ENCODE results near the gene COASY. TPM values are rescaled to one million over a fixed set of nuclear protein-coding genes. Genes with fewer than 3 reads are reported as not detected.
A peak's percentile ranks its signal among the peaks of the same experiment; 100 is the strongest.

The COASY gene
- total RNA-seq, 1 experiment from 2014 or later, result 131 TPM

- Mint-ChIP-seq H3K27ac (peak overlapping the region; percentile 86), H3K27me3 (ENCODE audit: low read depth) (no peaks in the 10 kb centered on the region), H3K4me1 (peaks cover 22% of the 10 kb centered on the region), H3K9me3 (no peaks in the 10 kb centered on the region), H3K36me3 (peaks cover 25% of the 10 kb centered on the region), H3K4me3 (peak overlapping the region; percentile 94)
- ChIA-PET CTCF (interaction anchor here (0.6 to 3.4 kb wide), 5 partner anchors 12 to 200 kb away, joined by 3 to 30 read pairs (median 4); partner anchors contain the start of gene PSMC3IP), POLR2A (interaction anchor here (0.6 kb wide), 1 partner anchor 83 kb away, joined by 3 read pairs; no protein-coding TSS in a partner anchor)
- no peak; the same call in 1 of the 2 replicates for ATAC-seq
- TF ChIP-seq E2F5 (CRISPR knock-in tag; IDR thresholded peaks at IDR 0.05) (no peak), CREM (CRISPR knock-in tag; IDR thresholded peaks at IDR 0.05) (0 out of 2 replicates have a peak, but pooled peaks have one; percentile 27), FOXK1 (CRISPR knock-in tag; IDR thresholded peaks at IDR 0.05) (0 out of 2 replicates have a peak, but pooled peaks have one; percentile 14), MLX (CRISPR knock-in tag; IDR thresholded peaks at IDR 0.05) (no peak)
- DNase-seq (ENCODE audit: low spot score), result no peak
These were observed 4.4 kb downstream of the COASY start for GRCh38 chr17:42566215-42566882.

GRCh38 chr17:42566883-42567573, 5.1 kb downstream of the COASY start, which contains the start of gene MLX:
TSS of gene MLX (plus strand) at chr17:42567100. CDS start at chr17:42567125, 25 bp downstream.
- no peaks in the 10 kb centered on the region for H3K9me3 Mint-ChIP-seq
- H3K27ac Mint-ChIP-seq, result peak within 1 kb of the TSS; percentile 92
- no peaks in the 10 kb centered on the region for H3K27me3 Mint-ChIP-seq (ENCODE audit: low read depth)
- peaks cover 32% of the 10 kb centered on the region for H3K36me3 Mint-ChIP-seq
- ChIA-PET POLR2A (no interaction called here), CTCF (interaction anchor here (0.6 to 3.4 kb wide), 8 partner anchors 11 to 200 kb away, joined by 3 to 30 read pairs (median 4); partner anchors contain the start of gene PSMC3IP)
- H3K4me3 Mint-ChIP-seq, result peak within 1 kb of the TSS; percentile 94
- H3K4me1 Mint-ChIP-seq, result peaks cover 22% of the 10 kb centered on the region
- peak; percentile 92 for DNase-seq (ENCODE audit: low spot score)
- ATAC-seq, result peak; percentile 70
- TF ChIP-seq ETV6 (CRISPR knock-in tag; IDR thresholded peaks at IDR 0.05) (peak; percentile 86), MYBL2 (CRISPR knock-in tag; IDR thresholded peaks at IDR 0.05) (peak; percentile 56; the same call in 1 of the 2 replicates), ARID4B (CRISPR knock-in tag; IDR thresholded peaks at IDR 0.05; ENCODE audit: borderline replicate concordance) (peak; percentile 21; the same call in 1 of the 2 replicates), KAT7 (CRISPR knock-in tag; IDR thresholded peaks at IDR 0.05; ENCODE audit: borderline replicate concordance) (0 out of 2 replicates have a peak, but pooled peaks have one; percentile 39), TEAD1 (CRISPR knock-in tag; IDR thresholded peaks at IDR 0.05) (no peak; the same call in 1 of the 2 replicates), CREM (CRISPR knock-in tag; IDR thresholded peaks at IDR 0.05) (no peak), USF2 (CRISPR knock-in tag; IDR thresholded peaks at IDR 0.05) (peak; percentile 100), ZBTB43 (CRISPR knock-in tag; IDR thresholded peaks at IDR 0.05) (no peak), GABPB1 (CRISPR knock-in tag; IDR thresholded peaks at IDR 0.05) (peak; percentile 74; the same call in 1 of the 2 replicates), MAX (CRISPR knock-in tag; IDR thresholded peaks at IDR 0.05) (peak; percentile 84), CDX4 (CRISPR knock-in tag; IDR thresholded peaks at IDR 0.05; ENCODE audit: borderline replicate concordance) (no peak), NR3C1 (CRISPR knock-in tag; conservative IDR thresholded peaks at IDR 0.05; ENCODE audit: low read depth) (no peak), IRF2 (CRISPR knock-in tag; IDR thresholded peaks at IDR 0.05; ENCODE audit: borderline replicate concordance, low read depth) (no peak), CREB1 (CRISPR knock-in tag; IDR thresholded peaks at IDR 0.05) (peak; percentile 42; the same call in 1 of the 2 replicates), SMAD3 (CRISPR knock-in tag; IDR thresholded peaks at IDR 0.05; ENCODE audit: borderline replicate concordance) (no peak), ZNF423 (CRISPR knock-in tag; IDR thresholded peaks at IDR 0.05) (peak; percentile 72), NFYB (CRISPR knock-in tag; conservative IDR thresholded peaks at IDR 0.05; ENCODE audit: low read depth) (peak; percentile 84), FOXK1 (CRISPR knock-in tag; IDR thresholded peaks at IDR 0.05) (peak; percentile 12; the same call in 1 of the 2 replicates), PREB (CRISPR knock-in tag; IDR thresholded peaks at IDR 0.05; ENCODE audit: borderline replicate concordance) (no peak)

Measured in WTC11 (cell line).